Endothelial cell of umbilical vein (primary cell): ENCODE measurements around the gene JAG2. TPM values are rescaled to one million over a fixed set of nuclear protein-coding genes. Genes with fewer than 3 reads are reported as not detected.

Source experiments
- BruUV-seq: library from RNA; stranded (reverse); fragments of 400-500 nt; replicated peaks from 2 replicates; lab custom pipeline; 2021; lab: Mats Ljungman, UMichigan
- CTCF ChIA-PET: fragments of 300-600, 350-600 bp; sonication (Branson Sonifier 250); formaldehyde crosslinking; loops from one replicate; lab custom pipeline; 2021; ENCODE audit warnings: antibody characterized with exemption, inconsistent platforms; lab: Charles Lee
- POLR2A ChIA-PET: fragments of 300-600, 350-600 bp; sonication (Branson Sonifier 250); formaldehyde crosslinking; loops from one replicate; lab custom pipeline; 2021; ENCODE audit warnings: antibody characterized with exemption, inconsistent platforms; lab: Charles Lee
- DNase-seq: peaks from one replicate; pipeline ENCODE4 v3.0.0-alpha.2; 2011; ENCODE audit warnings: low read depth, low spot score
- FAIRE-seq: peaks from 2 replicates; lab custom pipeline; 2011; peaks lifted over from hg19 to GRCh38; lab: Jason Lieb, UNC
- H2AFZ ChIP-seq: 2 replicates; pipeline ENCODE4 v1.6.0; 2012; ENCODE audit warnings: low read depth, low read length, control low read depth, inconsistent platforms
- H3K27ac ChIP-seq: 2 replicates; pipeline ENCODE4 v1.5.1; 2011; ENCODE audit warnings: low read depth, mild to moderate bottlenecking, control low read depth, low read length, moderate library complexity; ENCODE audit not compliant: insufficient read depth
- H3K27me3 ChIP-seq, 2 experiments: 2 replicates each; pipeline versions ENCODE4 v1.6.0 to v1.6.1; 2011; ENCODE audit warnings: low read length in 2 of 2, mixed read lengths in 1 of 2; ENCODE audit not compliant: control insufficient read depth in 2 of 2, insufficient read depth in 2 of 2
- H3K36me3 ChIP-seq, 2 experiments: 2 replicates in 1 of 2; 3 replicates in 1 of 2; pipeline ENCODE4 v1.5.1; 2011; ENCODE audit warnings: low read length in 2 of 2, mild to moderate bottlenecking in 1 of 2, moderate library complexity in 1 of 2; ENCODE audit not compliant: control insufficient read depth in 2 of 2, insufficient read depth in 2 of 2; ENCODE audit errors: extremely low read depth in 1 of 2
- H3K4me1 ChIP-seq: 3 replicates; pipeline ENCODE4 v1.5.1; 2011; ENCODE audit warnings: mild to moderate bottlenecking, low read length; ENCODE audit not compliant: control insufficient read depth, insufficient read depth; ENCODE audit errors: extremely low read depth
- H3K4me2 ChIP-seq: 2 replicates; pipeline ENCODE4 v1.6.1; 2011; ENCODE audit warnings: low read length, control low read depth, mixed read lengths; ENCODE audit not compliant: insufficient read depth
- H3K4me3 ChIP-seq, 3 experiments: fragments of 200-600 bp in 1 of 3; sonication (generic), shearing (Covaris generic) in 1 of 3; replicated peaks in 1 of 3; 2 replicates each; pipeline ENCODE4 v1.5.1; 2011 to 2016; ENCODE audit warnings: control low read depth in 3 of 3, low read length in 3 of 3, mild to moderate bottlenecking in 2 of 3, inconsistent platforms in 1 of 3, low read depth in 1 of 3, moderate library complexity in 1 of 3; ENCODE audit not compliant: insufficient read depth in 1 of 3
- H3K79me2 ChIP-seq: 2 replicates; pipeline ENCODE4 v1.6.0; 2012; ENCODE audit warnings: low read length, inconsistent platforms; ENCODE audit not compliant: control insufficient read depth, insufficient read depth
- H3K9ac ChIP-seq: replicated peaks from 2 replicates; pipeline ENCODE3; 2011; ENCODE audit warnings: low read length, control low read depth; ENCODE audit not compliant: insufficient read depth; ENCODE audit errors: extremely low read depth
- H3K9me1 ChIP-seq: replicated peaks from 3 replicates; pipeline ENCODE4 v1.6.0; 2011; ENCODE audit warnings: mild to moderate bottlenecking, low read length; ENCODE audit not compliant: control insufficient read depth, insufficient read depth; ENCODE audit errors: extremely low read depth
- H3K9me3 ChIP-seq: replicated peaks from 2 replicates; pipeline ENCODE4 v1.5.1; 2012; ENCODE audit warnings: low read length, inconsistent platforms; ENCODE audit not compliant: control insufficient read depth, insufficient read depth
- H4K20me1 ChIP-seq: replicated peaks from 2 replicates; pipeline ENCODE3; 2011; ENCODE audit warnings: mild to moderate bottlenecking, low read length; ENCODE audit not compliant: control insufficient read depth, insufficient read depth; ENCODE audit errors: extremely low read depth
- CTCF ChIP-seq, 2 donors: IDR thresholded peaks; 1 replicate in 1 of 2; 2 replicates in 1 of 2; pipeline ENCODE4 v1.5.1; 2011; ENCODE audit warnings: low read length in 2 of 2, mild to moderate bottlenecking in 2 of 2, moderate library complexity in 2 of 2, control low read depth in 1 of 2, inconsistent platforms in 1 of 2, low read depth in 1 of 2; ENCODE audit not compliant: insufficient read depth in 1 of 2; ENCODE audit errors: extremely low read depth in 1 of 2
- EZH2 ChIP-seq: IDR thresholded peaks from 2 replicates; pipeline ENCODE4 v1.6.1; 2012; ENCODE audit warnings: borderline replicate concordance, low read depth, mild to moderate bottlenecking, moderate library complexity, low read length, inconsistent platforms; ENCODE audit not compliant: severe bottlenecking
- FOS ChIP-seq: IDR thresholded peaks from 2 replicates; pipeline ENCODE4 v1.6.1; 2011; ENCODE audit warnings: mild to moderate bottlenecking, low read length, moderate library complexity, borderline replicate concordance; ENCODE audit not compliant: insufficient read depth
- GATA2 ChIP-seq: IDR thresholded peaks from 2 replicates; pipeline ENCODE4 v1.7.0; 2011; ENCODE audit warnings: low read depth, mild to moderate bottlenecking, moderate library complexity, mixed read lengths, low read length; ENCODE audit not compliant: insufficient read length, insufficient read depth
- JUN ChIP-seq: IDR thresholded peaks from 2 replicates; pipeline ENCODE4 v1.6.1; 2011; ENCODE audit warnings: borderline replicate concordance, low read depth; ENCODE audit not compliant: insufficient read length, insufficient read depth
- MAX ChIP-seq: IDR thresholded peaks from 2 replicates; pipeline ENCODE4 v1.6.1; 2011; ENCODE audit not compliant: insufficient read depth, insufficient read length
- MYC ChIP-seq: IDR thresholded peaks from one replicate; pipeline ENCODE4 v1.6.1; 2011; ENCODE audit warnings: mild to moderate bottlenecking, low read depth, low read length
- POLR2A ChIP-seq: IDR thresholded peaks from 2 replicates; pipeline ENCODE4 v1.6.1; 2012; ENCODE audit warnings: low read depth, mild to moderate bottlenecking, control low read depth, low read length
- POLR2AphosphoS5 ChIP-seq: IDR thresholded peaks from 2 replicates; pipeline ENCODE4 v1.6.1; 2012; ENCODE audit warnings: low read depth, mild to moderate bottlenecking, control low read depth, low read length, moderate library complexity; ENCODE audit not compliant: insufficient read depth
- dilution Hi-C: fragments of 300-500 bp; cut with MboI; formaldehyde crosslinking; loops from one replicate; pipeline ENCODE4 v1.15.0; 2019; ENCODE audit warnings: low sequenced_read_pairs; ENCODE audit not compliant: extremely low pct_ligation_motif_present
- intact Hi-C: fragments of 100-400 bp; cut with micrococcal nuclease; formaldehyde crosslinking; loops from one replicate; pipeline ENCODE4 v1.10.0; 2022
- polyA plus RNA-seq, 4 experiments: library from polyadenylated mRNA; depleted of rRNA in 3 of 4; stranded (reverse) in 3 of 4; unstranded in 1 of 4; fragments of >200 nt; gene quantifications; 2 replicates each; pipeline versions ENCODE4 v1.2.1 to v1.2.3, GENCODE V29; 2011 to 2012; ENCODE audit warnings: missing spikeins in 1 of 4
- total RNA-seq: library from RNA; stranded (reverse); gene quantifications from 2 replicates; pipeline ENCODE4 v1.2.3, GENCODE V29; 2021

JAG2 gene
- total and polyA plus RNA-seq, 2 donors (not counting 3 experiments of a cell fraction or from before 2014, with no cell fraction given) = 105 to 128 TPM

- BruUV-seq = no TSS peak
- no peak for FAIRE-seq
Measured at GRCh38 chr14:105207996-105208737, 39.6 kb upstream of the JAG2 start.

More at GRCh38 chr14:105207996-105208737, 39.6 kb upstream of the JAG2 start:
- H3K4me3 ChIP-seq = no peak overlapping the region
- CTCF ChIA-PET = interaction anchor here (1.1 to 1.9 kb wide), 3 partner anchors 26 to 144 kb away, joined by 3 to 13 read pairs (median 5); partner anchors contain the start of gene BTBD6
- POLR2A ChIA-PET = no interaction called here
- no peak overlapping the region for H3K9ac ChIP-seq
- no peaks in the 10 kb centered on the region for H3K79me2 ChIP-seq
- no peaks in the 10 kb centered on the region for H4K20me1 ChIP-seq
- dilution Hi-C loops (no loop called here), intact Hi-C loops (loop anchor here (10.0 kb wide), 1 partner anchor 47 kb away; no protein-coding TSS in a partner anchor)
- H3K36me3 ChIP-seq = peaks cover 0 to 8% of the 10 kb centered on the region in 2 experiments
- no peak overlapping the region for H3K4me2 ChIP-seq
- no peak for TF ChIP-seq POLR2AphosphoS5
- TF ChIP-seq JUN = no peak
- TF ChIP-seq FOS = no peak
- TF ChIP-seq CTCF (IDR thresholded peaks at IDR 0.05; ENCODE audit: extremely low read depth in 1 of 2, insufficient read depth in 1 of 2, low read depth in 1 of 2, low read length in 2 of 2) = no peak
- no peak for TF ChIP-seq POLR2A
- no peak for TF ChIP-seq MYC
- no peak for TF ChIP-seq GATA2
- TF ChIP-seq MAX = no peak
- TF ChIP-seq EZH2 = no peak
- H3K9me3 ChIP-seq = no peaks in the 10 kb centered on the region
- no peak for DNase-seq
- H3K9me1 ChIP-seq = no peaks in the 10 kb centered on the region
- no peaks in the 10 kb centered on the region for H3K4me1 ChIP-seq
- H3K27me3 ChIP-seq = no peaks in the 10 kb centered on the region
- no peak overlapping the region for H3K27ac ChIP-seq
- no peak overlapping the region for H2AFZ ChIP-seq
